Stomach (tissue), 4 donors: ENCODE measurements around the gene BHLHE40.

Source experiments
- POLR2AphosphoS5 ChIP-seq, 3 donors: sonication (generic); formaldehyde crosslinking; IDR thresholded peaks; one replicate each; pipeline ENCODE4 v1.6.1; 2016; ENCODE audit warnings: antibody characterized with exemption in 3 of 3
- TF ChIP-seq, protein P1 (sequence below), 7 experiments: fragments of 450-650 bp in 4 of 7; fragments of 200-600 bp in 3 of 7; sonication (generic) in 3 of 7; IDR thresholded peaks; one replicate each; pipeline ENCODE4 v1.5.1; 2016 to 2019; ENCODE audit warnings: antibody characterized with exemption in 7 of 7, control low read depth in 2 of 7, mild to moderate bottlenecking in 1 of 7

DNA sequence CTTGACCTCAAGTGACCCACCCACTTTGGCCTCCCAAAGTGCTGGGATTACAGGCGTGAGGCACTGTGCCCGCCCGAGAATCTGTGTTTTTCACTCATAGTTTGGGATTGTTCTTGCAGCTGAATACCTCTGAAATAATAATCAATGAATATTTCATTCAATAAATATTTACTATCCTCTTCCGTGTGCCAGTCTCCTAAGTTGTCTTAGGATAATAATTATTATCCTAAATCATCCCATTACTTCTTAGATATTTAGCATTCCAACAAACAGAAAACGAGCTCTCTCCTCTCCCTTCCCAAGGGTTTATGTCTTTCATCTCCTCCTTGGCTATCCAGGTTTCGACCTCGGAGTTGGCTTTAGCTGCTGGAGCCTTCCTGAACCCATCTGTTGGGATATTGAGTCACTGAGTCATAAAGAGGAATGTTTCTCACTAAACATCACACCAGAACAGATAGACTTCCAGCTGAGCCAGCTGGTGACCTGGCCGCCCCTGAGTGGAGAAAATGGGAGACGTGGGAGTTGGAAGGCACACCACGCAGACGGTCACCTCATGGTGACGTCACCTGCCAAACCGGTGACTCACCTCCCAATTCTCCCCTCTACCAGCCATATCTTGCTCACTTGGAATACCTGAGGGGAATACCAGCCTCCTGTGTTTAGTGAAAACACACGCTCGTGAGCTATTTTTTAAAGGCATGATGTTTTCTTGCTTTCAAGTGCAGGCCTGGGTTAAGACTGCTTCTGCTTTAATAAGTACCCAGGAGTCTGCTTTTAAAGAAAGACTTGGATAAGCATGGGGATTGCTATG is 43.9 kb downstream of the BHLHE40 start:
- peak in 1 of 3 donors; percentile 13 for TF ChIP-seq POLR2AphosphoS5 (IDR thresholded peaks at IDR 0.05)
- TF ChIP-seq, protein P1, sequence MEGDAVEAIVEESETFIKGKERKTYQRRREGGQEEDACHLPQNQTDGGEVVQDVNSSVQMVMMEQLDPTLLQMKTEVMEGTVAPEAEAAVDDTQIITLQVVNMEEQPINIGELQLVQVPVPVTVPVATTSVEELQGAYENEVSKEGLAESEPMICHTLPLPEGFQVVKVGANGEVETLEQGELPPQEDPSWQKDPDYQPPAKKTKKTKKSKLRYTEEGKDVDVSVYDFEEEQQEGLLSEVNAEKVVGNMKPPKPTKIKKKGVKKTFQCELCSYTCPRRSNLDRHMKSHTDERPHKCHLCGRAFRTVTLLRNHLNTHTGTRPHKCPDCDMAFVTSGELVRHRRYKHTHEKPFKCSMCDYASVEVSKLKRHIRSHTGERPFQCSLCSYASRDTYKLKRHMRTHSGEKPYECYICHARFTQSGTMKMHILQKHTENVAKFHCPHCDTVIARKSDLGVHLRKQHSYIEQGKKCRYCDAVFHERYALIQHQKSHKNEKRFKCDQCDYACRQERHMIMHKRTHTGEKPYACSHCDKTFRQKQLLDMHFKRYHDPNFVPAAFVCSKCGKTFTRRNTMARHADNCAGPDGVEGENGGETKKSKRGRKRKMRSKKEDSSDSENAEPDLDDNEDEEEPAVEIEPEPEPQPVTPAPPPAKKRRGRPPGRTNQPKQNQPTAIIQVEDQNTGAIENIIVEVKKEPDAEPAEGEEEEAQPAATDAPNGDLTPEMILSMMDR (IDR thresholded peaks at IDR 0.05), result no peak
